Measurements from ENCODE around the gene AP3M1.
"Not testable (repeated sequence)": the region's sequence is repeated elsewhere in the genome, so short reads cannot be mapped to it uniquely, and the experiment has no call there.

AP3M1 gene

GRCh38 chr10:74150204-74150989, at the start of gene AP3M1:
Gene AP3M1 (minus strand): TSS chr10:74150828. CDS start chr10:74138379, 12,449 bp downstream.
- peak; percentile 78 for DNase-seq

GRCh38 chr10:74199315-74199714, 48.7 kb upstream of the AP3M1 start:
- DNase-seq, result no peak

GRCh38 chr10:74194999-74195398, 44.4 kb upstream of the AP3M1 start:
- no peak for DNase-seq

- no peak for DNase-seq
Measured at GRCh38 chr10:74194545-74194944, 43.9 kb upstream of the AP3M1 start.

GRCh38 chr10:74190494-74190893, 39.9 kb upstream of the AP3M1 start:
- no peak for DNase-seq

- DNase-seq, result no peak
Measured at GRCh38 chr10:74189999-74190421, 39.4 kb upstream of the AP3M1 start.

- DNase-seq, result not testable (repeated sequence)
Measured at GRCh38 chr10:74188617-74189016, 38.0 kb upstream of the AP3M1 start.

GRCh38 chr10:74187237-74187636, 36.6 kb upstream of the AP3M1 start:
- no peak for DNase-seq

- DNase-seq, result no peak
Measured at GRCh38 chr10:74186678-74187077, 36.0 kb upstream of the AP3M1 start.

- DNase-seq, result no peak
Measured at GRCh38 chr10:74179111-74179710, 28.6 kb upstream of the AP3M1 start.

- no peak for DNase-seq
Measured at GRCh38 chr10:74178042-74178791, 27.6 kb upstream of the AP3M1 start.

GRCh38 chr10:74177140-74177677, 26.6 kb upstream of the AP3M1 start:
- peak; percentile 60 for DNase-seq

- DNase-seq, result peak; percentile 95
Measured at GRCh38 chr10:74176380-74177139, 25.9 kb upstream of the AP3M1 start.

GRCh38 chr10:74175510-74176379, 25.1 kb upstream of the AP3M1 start:
- DNase-seq, result no peak

- no peak for DNase-seq
Measured at GRCh38 chr10:74174521-74174920, 23.9 kb upstream of the AP3M1 start.

- DNase-seq, result no peak
Measured at GRCh38 chr10:74171625-74172024, 21.0 kb upstream of the AP3M1 start.

- no peak for DNase-seq
Measured at GRCh38 chr10:74167443-74167842, 16.8 kb upstream of the AP3M1 start.

- DNase-seq, result no peak
Measured at GRCh38 chr10:74165530-74165901, 14.9 kb upstream of the AP3M1 start.

- DNase-seq, result no peak
Measured at GRCh38 chr10:74164716-74165529, 14.3 kb upstream of the AP3M1 start.

- no peak for DNase-seq
Measured at GRCh38 chr10:74163319-74164068, 12.9 kb upstream of the AP3M1 start.

Measured in activated CD8-positive, alpha-beta memory T cell treated with anti-CD3 and anti-CD28 coated beads, Interleukin-2, amount 50 U/mL, for 4 hours (primary cell).